GM12892 (cell line): ENCODE measurements around the gene SLC26A6.

Experiments used
- POLR2A ChIP-seq: IDR thresholded peaks from 2 replicates; pipeline ENCODE4 v1.6.1; 2011; ENCODE audit warnings: low read depth, low read length, control low read depth
- POLR2AphosphoS5 ChIP-seq: IDR thresholded peaks from 2 replicates; pipeline ENCODE4 v1.6.1; 2011; ENCODE audit warnings: low read depth, low read length, control low read depth
- TAF1 ChIP-seq: IDR thresholded peaks from 2 replicates; pipeline ENCODE4 v1.6.1; 2011; ENCODE audit warnings: low read depth, mild to moderate bottlenecking, control low read depth, low read length, borderline replicate concordance

DNA sequence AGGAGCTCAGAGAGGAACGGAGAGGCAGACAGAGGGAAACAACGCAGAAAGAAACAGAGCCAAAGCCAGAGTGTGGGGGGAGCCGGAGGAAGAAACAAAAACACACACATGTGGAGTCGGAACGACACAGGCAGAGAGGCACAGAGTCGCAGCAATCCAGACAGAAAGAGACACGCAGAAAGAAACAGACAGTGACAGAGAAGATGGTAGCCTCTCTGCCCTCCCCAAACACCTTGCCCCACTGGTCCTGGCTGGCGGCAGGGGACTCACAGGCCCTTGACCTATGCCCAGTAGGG is 48.7 kb upstream of the SLC26A6 start:
- TF ChIP-seq POLR2AphosphoS5 (no peak), POLR2A (no peak), TAF1 (no peak)
